Measurements from ENCODE around the gene TWIST1. TPM values are rescaled to one million over a fixed set of nuclear protein-coding genes. Genes with fewer than 3 reads are reported as not detected.

Gene TWIST1
- 0.44 TPM in 1 of 2 replicates, not detected in the other for total RNA-seq

GRCh38 chr7:19117091-19117869 lies at the start of gene TWIST1:
Gene TWIST1, minus strand, starts transcription at chr7:19117636. Its CDS starts 315 bp downstream, at chr7:19117321.
- peak; percentile 23 to 33 for DNase-seq (ENCODE audit: low read depth in 2 of 2)

GRCh38 chr7:19161671-19162070 lies 44.2 kb upstream of the TWIST1 start:
- no peak for DNase-seq (ENCODE audit: low read depth in 2 of 2)

DNA sequence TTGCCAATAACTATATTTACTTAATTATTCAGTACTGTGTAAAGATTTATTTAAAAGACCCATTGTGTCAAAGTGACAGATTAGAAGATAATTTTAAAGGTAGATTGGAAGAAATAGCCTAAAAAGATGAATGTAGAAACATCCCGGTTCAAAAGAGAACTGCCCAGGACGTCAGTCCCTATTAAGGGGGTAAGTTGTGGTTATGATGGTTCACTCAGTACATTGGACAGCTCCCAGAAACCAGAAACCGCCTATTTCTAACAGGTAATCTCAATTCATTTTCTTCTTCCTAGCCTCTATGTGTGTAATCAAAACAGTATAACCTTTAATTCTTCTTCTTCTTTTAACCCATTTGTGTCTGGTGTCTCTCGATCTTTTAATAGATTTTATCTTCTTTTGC lies 29.3 kb upstream of the TWIST1 start:
- peak; percentile 3 to 4 for DNase-seq (ENCODE audit: low read depth in 2 of 2)

DNA sequence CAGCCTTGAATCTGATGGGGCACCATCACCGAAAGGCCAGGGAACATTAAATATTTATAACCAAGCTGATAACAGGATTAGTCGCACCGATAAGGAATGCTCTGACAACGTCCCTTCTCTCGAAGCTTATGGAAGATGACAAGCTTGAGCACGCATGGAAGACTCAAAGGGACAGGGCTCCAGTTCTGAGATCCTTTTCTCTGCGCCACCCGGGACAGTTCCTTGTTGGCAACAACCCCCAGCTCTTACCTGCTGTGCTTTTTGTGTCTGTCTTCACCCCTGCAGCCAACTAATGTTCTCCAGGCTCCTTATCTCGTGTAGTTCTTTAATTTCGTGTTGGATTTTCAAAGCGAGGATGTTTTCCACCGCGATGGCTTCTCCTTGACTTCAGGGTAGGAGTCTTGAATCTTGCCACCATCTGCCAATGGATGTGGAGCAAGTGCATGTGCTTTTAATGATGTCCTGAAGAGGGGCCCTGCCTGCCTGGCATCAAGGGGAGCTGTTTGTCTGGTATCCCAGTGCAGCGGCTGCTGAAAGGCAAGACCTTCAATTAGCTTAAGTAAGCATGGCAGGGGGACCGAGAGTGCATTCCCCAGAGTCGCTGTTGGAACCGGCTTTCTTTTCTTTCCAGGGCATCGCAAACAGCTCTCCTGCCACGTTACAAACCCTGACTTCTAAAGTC lies 28.1 kb upstream of the TWIST1 start:
- no peak for DNase-seq (ENCODE audit: low read depth in 2 of 2)

DNA sequence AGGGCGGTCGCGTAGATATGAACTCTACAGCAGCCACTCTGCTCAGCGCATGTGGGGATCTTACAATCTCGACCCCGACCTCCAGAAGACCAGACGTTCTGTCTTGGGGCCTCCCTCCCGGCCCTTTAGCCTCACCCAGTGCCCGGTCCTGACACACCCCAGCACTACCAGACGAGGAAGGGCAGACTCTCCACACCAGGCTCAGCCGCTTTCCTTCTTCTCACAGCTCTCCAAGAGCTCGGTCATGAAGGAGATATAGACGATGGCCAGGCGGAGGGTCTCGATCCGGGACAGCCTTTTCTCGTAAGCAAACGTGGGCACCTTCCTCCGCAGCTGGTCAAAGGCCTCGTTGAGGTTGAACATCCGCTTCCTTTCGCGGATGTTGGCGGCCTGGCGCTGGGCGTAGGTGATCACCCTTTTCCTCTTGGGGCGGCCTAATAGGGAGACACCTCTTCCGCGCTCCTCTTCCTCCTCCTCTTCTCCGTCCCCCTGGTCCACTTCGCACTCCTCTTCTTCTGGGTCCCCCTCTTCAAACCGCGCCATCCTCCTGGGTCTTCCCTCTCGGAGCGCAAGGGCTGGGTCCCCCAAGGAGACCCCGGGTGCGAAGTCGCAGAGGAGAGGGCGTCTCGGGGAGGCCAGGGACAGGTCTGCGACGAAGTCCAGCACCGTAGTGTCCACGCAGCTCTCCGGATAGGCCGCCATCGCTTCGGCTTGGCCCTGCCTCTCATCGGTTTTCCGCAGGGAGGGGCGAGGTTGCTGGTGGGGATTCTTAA lies 27.4 kb upstream of the TWIST1 start, which contains the start of gene FERD3L:
FERD3L (minus strand) TSS at position 761 of the 773 bp plus-strand sequence; CDS start at position 702, 59 bp downstream.
- DNase-seq (ENCODE audit: low read depth in 2 of 2): no peak

DNA sequence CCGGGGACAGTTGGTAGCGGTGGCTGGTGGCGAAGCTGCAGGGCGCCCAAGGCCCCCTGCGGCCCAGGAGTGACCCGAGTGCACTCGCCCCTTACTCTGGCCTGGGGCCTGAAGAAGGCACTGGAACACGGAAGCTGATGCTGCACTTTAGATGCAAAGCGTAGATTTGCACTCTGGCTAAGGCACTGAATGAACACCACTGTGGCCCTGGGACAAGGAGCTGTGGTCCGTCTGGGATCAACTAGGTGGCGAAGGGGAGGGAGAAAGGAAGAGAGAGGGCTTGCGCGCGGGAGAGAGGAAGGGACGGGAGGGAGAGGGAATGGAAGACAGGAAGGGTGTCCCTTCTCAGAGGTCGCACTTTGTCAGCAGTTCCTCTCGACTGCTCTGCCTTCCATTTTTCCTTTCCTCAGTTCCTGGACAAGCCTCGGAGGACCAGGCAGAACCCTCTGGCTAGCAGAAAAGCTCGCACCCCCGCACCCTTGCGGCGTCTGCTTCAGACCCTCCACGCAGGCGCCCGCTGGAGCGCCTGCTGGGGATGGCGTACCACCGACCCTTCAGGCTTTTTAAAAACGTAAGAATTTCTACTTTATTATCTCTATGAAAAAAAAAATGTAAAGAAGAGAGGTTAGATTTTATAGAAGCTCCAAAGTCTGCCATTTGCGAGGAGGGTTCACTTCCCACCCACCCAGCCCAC lies 26.6 kb upstream of the TWIST1 start:
- no peak for DNase-seq (ENCODE audit: low read depth in 2 of 2)

DNA sequence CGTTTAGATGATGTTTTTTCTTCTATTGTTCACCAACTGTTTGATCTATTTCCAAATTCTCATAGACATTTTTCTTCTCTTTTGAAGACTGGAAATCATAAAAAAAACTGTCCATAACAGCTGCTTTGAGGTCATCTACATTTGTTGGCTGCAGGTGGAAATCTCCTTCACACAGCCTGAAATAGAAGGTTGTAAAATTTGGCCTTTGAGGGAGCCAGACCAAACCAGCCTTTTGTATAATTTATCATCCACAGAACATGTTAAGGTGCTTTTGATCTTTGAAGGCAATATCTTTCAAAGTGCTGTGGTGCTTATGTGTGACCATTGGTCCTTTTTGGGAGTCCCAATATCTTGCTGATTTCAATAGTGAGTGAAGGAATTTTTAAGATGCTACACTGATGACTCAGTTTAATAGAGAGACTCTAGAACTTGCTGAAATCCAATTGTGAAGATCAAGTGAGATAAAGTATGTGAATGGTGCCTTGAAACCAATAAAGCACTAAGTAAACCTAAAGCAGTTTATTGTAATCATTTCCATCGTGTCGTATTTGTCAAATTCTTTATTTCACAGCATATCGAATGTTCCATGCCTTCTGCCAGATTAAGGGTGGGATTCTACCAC lies 22.4 kb upstream of the TWIST1 start:
- no peak for DNase-seq (ENCODE audit: low read depth in 2 of 2)

GRCh38 chr7:19133886-19134285 lies 16.4 kb upstream of the TWIST1 start:
- DNase-seq (ENCODE audit: low read depth in 2 of 2): no peak

- no peak for DNase-seq (ENCODE audit: low read depth in 2 of 2)
Measured at GRCh38 chr7:19133390-19133789, 16.0 kb upstream of the TWIST1 start.

DNA sequence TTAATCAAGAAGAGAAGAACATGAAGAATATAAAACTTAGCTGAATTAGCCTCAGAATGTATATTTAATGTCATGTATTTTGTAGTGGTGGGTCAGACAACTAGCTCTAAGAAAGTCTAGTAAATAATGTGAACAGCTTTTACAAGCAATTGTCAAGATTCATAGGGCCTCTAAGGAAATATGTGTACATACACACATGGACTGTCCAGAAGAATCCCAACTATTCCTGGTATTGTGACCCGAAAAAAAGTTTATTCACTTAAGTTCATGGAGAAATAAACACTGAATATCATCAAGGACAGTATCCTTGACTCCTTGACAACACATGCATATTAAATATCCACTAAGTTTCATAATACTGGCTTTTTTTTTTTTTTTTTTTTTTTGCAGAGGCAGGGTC lies 11.4 kb upstream of the TWIST1 start:
- no peak for DNase-seq (ENCODE audit: low read depth in 2 of 2)

DNA sequence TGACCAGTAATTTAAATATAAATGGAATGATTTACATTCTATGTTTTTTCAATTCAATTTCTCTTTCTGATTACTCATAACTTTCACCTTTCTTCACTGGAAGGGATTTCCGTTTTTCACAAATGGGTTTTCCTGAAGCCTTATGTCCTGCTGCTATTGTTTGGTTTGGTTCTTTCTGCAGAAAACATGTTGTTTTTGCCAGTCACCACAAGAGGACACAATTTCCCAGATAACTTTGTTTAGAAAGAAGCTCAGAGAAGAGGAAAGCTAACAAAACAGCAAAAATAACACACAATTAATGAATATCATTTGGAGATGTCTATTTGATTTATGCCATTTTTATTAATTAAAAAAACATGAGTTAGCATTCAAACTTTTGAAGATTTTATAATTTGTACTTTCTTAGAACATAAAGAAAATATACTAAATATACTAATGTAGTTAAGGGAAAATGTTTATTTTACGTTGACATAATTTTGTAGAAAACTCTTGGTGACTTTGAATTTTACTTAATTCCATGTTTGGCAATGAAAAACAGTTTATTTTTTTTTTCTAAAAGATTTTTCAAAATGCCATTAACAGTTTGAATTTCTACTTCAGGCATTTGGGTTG lies 4.6 kb upstream of the TWIST1 start:
- peak; percentile 45 to 51 for DNase-seq (ENCODE audit: low read depth in 2 of 2)

- no peak for DNase-seq (ENCODE audit: low read depth in 2 of 2)
Measured at GRCh38 chr7:19119870-19120486, 2.5 kb upstream of the TWIST1 start.

DNA sequence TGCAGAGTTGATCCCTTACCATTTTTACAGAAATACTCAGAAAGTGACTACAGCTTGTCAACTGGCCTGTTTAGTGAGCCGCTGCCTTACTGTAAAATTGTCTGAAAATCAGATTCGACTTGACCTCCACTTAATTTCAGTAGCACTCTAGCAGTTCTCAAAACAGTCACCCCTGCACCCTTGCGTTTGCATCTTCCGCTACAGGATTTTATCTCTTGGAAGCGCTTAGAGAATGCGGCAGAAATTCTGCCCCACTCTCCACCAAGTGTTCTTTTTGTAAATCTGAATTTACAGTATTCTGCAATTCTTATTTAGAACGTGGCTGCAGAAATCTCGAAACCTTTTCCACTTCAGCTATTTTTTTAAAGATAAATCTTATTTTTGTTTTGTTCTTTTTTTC lies 1.9 kb upstream of the TWIST1 start:
- DNase-seq (ENCODE audit: low read depth in 2 of 2): no peak

GRCh38 chr7:19118636-19119371 lies 1.4 kb upstream of the TWIST1 start:
- no peak for DNase-seq (ENCODE audit: low read depth in 2 of 2)

- DNase-seq (ENCODE audit: low read depth in 2 of 2): no peak
Measured at GRCh38 chr7:19117870-19118608, 603 bp upstream of the TWIST1 start.

DNA sequence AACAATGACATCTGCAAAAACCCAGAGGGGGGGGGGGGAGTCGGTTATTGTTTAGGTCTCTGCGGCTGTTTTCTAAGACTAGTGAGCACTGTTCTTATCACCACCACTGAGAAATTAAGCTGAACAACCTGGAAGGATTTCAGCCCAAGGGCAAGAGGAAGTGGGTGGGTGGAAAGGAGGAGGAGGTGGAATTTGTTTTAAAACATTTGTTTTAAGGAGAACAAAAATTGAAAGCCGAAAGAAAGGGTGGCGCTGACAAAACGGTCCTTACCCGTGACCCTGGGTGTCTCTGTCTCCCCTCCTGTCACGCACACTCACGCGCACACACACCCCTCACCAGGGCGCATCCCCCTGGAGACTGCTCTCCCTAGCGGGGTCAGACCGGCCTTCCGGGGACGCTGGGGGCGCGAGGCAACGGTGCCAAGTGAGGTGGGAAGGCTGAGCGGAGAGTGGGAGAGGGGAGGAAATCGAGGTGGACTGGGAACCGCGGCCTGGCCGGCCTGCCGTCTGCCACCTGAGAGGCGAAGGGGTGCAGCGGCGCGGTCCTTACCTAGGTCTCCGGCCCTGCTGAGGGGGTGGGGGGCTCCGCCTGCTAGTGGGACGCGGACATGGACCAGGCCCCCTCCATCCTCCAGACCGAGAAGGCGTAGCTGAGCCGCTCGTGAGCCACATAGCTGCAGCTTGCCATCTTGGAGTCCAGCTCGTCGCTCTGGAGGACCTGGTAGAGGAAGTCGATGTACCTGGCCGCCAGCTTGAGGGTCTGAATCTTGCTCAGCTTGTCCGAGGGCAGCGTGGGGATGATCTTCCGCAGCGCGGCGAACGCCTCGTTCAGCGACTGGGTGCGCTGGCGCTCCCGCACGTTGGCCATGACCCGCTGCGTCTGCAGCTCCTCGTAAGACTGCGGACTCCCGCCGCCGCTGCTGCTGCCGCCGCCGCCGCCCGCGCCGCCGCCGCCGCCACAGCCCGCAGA lies 1.0 kb downstream of the TWIST1 start:
- peak in 1 of 2 donors; percentile 4 for DNase-seq (ENCODE audit: low read depth in 2 of 2)

- DNase-seq (ENCODE audit: low read depth in 2 of 2): no peak
Measured at GRCh38 chr7:19114551-19114855, 2.9 kb downstream of the TWIST1 start.

Data from lung microvascular endothelial cell (primary cell).